NCI-H524 (cell line): ENCODE measurements around the gene MFSD8.
A peak's percentile ranks its signal among the peaks of the same experiment; 100 is the strongest.
"Not testable (repeated sequence)": the region's sequence is repeated elsewhere in the genome, so short reads cannot be mapped to it uniquely, and the experiment has no call there.

ENCODE experiments used
- DNase-seq, 2 experiments: peaks; one replicate each; lab custom pipeline; 2025; lab: John Stamatoyannopoulos, UW

Gene MFSD8

GRCh38 chr4:127931836-127932235 is 33.1 kb downstream of the MFSD8 start:
- not testable (repeated sequence) for DNase-seq

GRCh38 chr4:127930175-127930574 is 34.8 kb downstream of the MFSD8 start:
- no peak for DNase-seq

- not testable (repeated sequence) for DNase-seq
These were observed 39.3 kb downstream of the MFSD8 start for GRCh38 chr4:127925720-127926119.

- no peak for DNase-seq
These were observed 42.7 kb downstream of the MFSD8 start for GRCh38 chr4:127922226-127922625.

- DNase-seq = no peak
These were observed 44.5 kb downstream of the MFSD8 start for GRCh38 chr4:127920521-127920920.

GRCh38 chr4:127917151-127917550 is 47.8 kb downstream of the MFSD8 start:
- DNase-seq = no peak

GRCh38 chr4:127916512-127916911 is 48.5 kb downstream of the MFSD8 start:
- DNase-seq = no peak

- DNase-seq = no peak
These were observed 59.9 kb downstream of the MFSD8 start for GRCh38 chr4:127905029-127905428.

- not testable (repeated sequence) for DNase-seq
These were observed 65.3 kb downstream of the MFSD8 start for GRCh38 chr4:127899682-127900081.

GRCh38 chr4:127896528-127896927 is 68.4 kb downstream of the MFSD8 start:
- no peak for DNase-seq

GRCh38 chr4:127896069-127896468 is 68.9 kb downstream of the MFSD8 start:
- DNase-seq = no peak

- peak in 1 of 2 experiments; percentile 41 for DNase-seq
These were observed 75.1 kb downstream of the MFSD8 start for GRCh38 chr4:127889903-127890302.

- DNase-seq = peak; percentile 3 to 57
These were observed 76.4 kb downstream of the MFSD8 start for GRCh38 chr4:127888559-127888958.

- no peak for DNase-seq
These were observed 83.5 kb downstream of the MFSD8 start for GRCh38 chr4:127881563-127881864.

GRCh38 chr4:127880763-127881562 is 84.0 kb downstream of the MFSD8 start, which contains the start of gene PLK4:
PLK4 (plus strand) TSS chr4:127880893; CDS start chr4:127881135, 242 bp downstream.
- DNase-seq = peak; percentile 82 to 89

- DNase-seq = no peak
These were observed 89.2 kb downstream of the MFSD8 start for GRCh38 chr4:127875791-127876190.

- no peak for DNase-seq
These were observed 94.3 kb downstream of the MFSD8 start for GRCh38 chr4:127870688-127871087.

GRCh38 chr4:127870281-127870680 is 94.7 kb downstream of the MFSD8 start:
- no peak for DNase-seq

GRCh38 chr4:127868196-127868595 is 96.8 kb downstream of the MFSD8 start:
- no peak for DNase-seq
